HuH-7 (cell line): ENCODE results near the gene ASAP3.
A peak's percentile ranks its signal among the peaks of the same experiment; 100 is the strongest.

Source experiments
- DNase-seq: peaks from one replicate; pipeline ENCODE4 v3.0.0; 2011; ENCODE audit warnings: low spot score

ASAP3 gene

DNA sequence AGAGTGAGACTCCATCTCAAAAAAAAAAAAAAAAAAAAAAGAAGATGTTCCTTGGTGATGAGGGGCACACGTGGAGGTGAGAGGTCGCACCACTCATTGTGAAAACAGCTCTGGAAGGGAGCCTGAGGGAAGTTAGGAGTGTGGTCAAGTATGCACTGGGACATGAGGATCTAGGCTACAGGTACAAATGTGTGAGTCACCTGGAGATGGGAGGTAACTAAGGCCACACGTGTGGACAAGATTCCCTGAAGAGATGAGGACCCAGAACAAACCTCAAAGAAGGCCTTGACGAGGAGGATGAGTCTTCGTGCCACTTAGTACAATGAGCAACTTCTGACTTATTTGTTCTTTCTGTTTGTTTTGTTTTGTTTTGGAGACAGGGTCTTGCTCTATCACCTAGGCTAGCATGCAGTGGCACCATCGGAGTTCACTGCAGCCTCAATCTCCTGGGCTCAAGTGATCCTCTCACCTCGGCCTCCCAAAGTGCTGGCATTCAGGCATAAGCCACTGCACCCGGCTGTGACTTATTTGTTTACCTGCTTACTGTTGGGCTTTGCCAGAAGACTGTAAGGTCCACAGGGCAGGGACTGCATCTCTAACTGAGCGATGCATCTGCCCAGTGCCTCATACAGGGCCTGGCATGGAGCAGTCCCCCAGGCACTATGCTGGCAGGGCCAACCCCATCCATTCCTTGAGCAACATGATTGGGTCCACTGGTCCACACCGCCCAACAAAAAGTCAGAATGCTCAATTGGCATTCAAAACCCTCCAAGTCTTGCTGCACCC is 6.4 kb downstream of the ASAP3 start:
- DNase-seq = no peak

DNA sequence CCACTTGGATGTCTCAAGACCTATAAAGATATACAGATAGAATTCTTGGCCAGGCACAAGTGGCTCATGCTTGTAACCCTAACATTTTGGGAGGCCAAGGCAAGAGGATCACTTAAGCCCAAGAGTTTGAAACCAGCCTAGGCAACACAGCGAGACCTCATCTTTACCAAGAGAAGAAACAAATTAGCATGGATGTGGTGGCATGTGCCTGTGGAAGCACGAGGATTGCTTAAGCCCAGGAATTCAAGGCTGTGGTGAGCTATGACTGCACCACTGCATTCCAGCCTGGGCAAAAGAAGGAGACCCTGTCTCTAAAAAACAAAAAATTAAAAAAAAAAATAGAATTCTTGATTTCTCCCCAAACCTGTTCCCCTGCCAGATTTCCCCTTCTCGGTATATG is 8.3 kb downstream of the ASAP3 start:
- no peak for DNase-seq

DNA sequence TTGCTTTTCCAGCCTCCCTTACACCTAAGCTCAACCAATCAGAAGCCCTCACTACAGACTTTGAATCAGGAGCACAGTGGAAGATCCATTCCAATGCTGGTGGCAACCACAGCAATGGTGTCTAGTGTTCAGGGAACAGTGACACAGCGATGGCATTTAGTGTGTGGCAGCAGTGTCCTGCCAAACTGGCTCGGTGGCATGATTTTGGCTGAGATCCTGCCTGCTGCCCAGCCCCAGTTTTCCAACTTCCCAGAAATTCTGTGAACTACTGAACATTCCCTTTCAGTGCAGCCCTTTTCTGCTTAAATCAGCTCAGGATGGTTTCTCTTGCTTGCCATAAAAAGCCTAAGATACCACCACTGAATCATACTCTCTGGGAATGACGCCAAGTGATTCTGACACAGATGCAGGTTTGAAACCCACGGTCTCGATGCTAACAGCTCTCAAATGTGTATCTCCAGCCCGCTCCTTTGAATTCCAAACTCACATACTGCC is 8.8 kb downstream of the ASAP3 start:
- DNase-seq = no peak

DNA sequence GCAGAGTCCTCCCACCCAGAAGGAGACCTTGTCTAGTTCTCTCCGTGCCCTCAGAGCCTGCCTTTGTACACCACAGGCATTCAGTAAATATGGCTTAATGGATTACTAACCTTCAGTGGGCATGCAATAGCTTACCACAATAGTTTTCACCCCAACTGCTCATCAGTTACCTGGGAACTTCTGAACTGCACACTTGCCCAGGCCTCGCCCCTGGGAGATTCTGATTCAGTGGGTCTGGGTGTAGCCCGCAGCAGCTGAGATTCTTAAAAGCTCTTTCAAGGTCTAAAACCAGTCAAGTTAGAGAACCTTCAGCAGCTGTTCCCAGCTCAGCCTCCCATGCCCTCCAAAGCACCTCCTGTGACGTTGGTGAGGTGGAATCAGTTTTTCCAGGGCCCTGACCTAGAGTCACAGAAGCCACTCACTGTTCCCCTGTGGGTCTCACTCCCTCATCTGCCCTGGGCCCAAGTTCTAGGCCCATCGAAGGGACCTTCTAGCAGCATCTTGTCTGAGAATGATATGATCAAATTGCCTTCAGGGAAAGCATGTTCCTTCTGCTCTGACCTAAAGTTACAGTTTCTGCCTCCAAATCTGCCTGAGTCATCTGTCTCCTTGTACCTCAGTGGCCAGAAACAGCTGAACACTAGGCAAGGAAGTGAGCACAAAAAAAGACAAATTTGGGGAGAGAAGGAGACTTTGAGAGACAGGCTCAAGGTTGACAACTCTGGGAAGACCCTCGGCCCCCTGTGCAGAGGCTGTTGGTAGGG is 10.8 kb downstream of the ASAP3 start:
- DNase-seq = no peak

DNA sequence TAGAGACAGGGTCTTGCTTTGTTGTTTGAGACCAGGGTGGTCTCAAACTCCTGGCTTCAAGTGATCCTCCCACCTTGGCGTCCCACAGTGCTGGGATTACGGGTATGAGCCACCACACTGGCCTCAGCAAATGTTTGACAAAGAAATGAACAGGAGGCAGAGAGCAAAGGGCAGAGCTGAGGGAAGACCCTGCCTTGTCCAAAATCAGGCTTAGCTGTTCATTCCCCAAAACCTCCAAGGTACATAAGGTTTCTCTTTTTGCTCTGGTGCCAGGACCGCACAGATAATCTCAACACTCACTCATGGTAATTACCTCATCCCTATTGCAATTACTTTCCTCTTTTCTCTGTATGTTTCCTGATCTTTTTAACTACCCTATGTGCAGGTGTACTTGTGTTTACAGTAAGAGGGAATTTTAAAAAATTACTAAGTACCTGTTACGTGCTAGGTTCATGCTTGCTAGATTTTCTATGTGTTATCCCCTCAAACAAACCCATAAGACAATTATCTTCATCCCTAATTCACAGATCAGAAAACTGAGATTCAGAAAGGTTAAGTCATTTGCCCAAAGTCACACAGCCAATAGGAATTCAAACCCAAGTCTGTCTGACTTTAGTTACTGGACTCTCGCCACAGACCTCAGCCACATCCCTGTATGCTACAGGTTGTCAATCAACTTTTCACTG is 11.5 kb downstream of the ASAP3 start:
- DNase-seq = no peak

DNA sequence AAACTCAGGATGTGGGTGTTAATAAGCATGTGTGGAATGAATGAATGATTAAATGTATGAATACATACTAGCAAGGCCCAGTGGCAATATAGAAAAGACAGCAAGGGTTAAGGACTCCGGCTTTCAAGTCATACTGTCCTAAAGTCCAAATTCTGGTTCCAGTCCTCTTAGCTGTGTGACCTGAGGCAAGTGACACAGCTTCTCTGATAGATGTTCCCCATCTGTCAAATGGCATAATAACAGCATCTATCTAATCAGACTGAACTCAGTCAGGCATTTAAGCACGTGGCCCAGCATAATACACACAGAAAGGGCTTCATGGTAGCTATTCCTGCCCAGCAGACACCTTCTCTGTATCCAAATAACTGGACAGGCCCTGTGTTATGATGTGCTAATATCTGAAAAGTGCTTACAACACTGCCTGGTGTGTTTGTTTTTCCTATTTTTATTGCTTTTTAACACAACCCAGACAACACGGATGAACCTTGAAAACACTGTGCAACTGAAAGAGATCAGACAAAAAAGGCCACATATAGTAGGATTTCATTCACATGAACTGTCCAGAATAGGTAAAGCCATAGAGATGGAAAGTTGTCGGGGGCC is 12.4 kb downstream of the ASAP3 start:
- no peak for DNase-seq

DNA sequence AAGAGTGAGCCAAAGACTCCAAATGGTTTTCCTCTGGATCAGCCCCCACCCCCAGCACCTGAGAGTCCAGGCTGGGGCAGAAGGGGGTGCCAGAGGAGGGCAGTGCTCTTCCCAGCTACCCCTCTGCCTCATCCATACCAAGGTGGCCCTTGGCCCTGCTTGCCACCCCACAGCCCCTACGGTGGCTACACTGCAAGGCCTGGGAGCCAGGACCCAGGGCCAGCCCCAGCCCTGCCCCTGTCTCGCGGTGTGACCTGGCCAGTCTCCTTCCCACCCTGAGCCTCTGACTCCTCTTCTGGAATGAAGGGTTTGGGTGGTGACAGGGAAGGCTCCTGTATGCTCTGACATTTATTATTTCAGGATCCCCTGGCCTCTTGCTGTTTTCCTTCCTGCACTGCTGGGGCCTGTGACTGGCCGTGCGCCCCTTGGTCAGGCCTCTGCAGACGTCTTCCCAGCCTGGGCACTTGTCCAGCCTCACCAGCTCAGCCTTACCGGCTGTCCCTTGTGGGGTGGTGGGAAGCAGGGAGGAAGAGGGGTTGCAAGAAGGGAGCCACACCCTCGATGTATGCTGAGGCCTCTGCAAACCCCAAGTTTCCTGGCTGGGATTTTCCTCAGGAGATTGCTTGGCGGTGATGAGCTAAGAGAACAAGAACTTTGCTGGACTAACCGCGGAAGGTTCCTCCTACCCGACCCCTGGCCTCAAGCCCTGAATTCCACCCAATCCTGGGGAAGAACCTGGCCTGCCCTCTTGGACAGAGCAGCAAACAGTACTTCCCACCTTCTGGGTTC is 13.5 kb downstream of the ASAP3 start:
- DNase-seq = no peak

DNA sequence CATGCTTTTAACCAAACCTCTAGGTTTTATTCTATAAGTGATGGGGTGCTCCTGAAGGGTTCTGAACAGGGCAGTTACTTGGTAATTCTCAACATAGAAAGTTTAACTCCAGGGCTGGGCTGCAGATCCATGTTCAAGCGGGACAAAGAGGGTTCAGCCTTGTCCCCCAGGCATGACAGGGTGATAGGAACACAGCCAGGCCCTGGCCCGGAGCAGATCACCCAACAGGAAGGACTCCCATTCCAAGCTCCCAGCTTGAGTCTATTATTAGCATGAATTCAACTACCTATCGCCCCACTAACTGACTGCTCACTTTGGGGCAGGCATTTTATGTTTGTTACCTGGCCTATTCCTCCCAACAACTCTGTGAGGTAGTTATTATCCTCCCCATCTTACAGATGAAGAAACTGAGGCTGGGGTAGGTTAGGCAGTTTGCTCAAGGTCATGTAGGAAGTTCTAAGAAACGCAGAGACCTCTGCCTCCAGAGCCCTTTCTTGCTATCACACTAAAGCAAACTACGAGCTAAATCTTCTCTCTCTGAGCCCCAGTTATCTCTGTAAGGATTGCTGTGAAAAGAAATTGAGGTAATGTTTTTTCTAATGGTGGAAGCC is 14.5 kb downstream of the ASAP3 start:
- DNase-seq = no peak

DNA sequence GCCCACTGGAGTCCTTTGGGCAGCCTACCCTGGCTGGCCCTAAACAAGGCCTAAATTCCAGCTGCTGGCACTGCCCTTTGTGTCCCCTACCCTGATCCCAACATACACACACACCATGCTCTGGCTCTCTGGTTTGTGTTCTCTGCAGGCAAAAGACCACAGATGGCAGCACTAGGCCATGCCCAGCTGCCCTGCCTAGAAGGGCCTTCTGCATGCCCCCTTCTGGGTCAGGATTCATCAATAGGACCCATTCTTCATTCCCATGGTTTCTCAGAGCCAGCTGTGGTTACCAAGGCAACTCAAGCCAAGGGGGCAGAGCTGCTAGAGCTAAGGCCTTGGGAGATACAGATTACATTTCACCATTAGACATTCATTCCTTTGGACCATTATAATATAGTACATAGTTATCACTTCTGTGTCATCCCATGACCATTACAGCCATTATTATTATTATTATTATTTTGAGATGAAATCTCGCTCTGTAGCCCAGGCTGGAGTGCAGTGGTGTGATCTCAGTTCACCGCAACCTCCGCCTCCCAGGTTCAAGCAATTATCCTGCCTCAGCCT is 17.5 kb downstream of the ASAP3 start:
- DNase-seq = no peak

DNA sequence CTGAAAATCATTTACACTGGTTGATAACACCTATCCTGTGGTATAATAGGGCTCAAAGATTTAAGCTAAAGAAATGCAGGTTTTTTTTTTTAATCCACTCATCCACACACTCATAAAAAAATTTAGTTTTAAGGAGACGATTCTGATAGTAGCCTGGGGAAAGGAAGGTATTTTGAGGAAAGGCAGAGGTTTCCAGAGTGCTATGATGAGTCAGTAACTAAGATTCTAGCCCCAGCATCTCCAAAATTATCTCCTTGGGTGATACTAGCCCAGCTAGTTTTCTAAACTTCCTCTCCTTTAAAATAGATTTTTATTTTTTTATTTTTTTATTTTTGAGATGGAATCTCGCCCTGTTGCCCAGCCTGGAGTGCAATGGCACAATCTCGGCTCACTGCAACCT is 20.7 kb downstream of the ASAP3 start:
- no peak for DNase-seq

DNA sequence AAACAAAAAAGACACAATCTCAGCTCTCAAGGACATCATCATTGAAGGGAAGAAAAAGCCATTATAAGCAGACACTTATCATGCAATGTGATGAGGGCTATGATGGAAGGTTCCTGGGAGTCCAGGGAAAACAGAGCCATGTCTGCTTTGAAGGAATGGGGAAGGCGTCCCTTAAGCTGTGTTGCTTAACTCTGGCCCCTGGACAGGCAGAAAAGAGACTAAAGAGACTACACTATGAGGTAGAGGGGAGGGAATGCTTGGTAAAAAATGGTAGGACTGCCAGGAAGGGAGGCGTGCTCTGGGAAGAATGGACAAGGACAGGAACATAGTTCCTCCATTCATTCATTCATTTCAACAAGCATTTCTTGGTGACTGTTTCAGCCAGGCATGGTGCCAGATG is 21.2 kb downstream of the ASAP3 start:
- no peak for DNase-seq

DNA sequence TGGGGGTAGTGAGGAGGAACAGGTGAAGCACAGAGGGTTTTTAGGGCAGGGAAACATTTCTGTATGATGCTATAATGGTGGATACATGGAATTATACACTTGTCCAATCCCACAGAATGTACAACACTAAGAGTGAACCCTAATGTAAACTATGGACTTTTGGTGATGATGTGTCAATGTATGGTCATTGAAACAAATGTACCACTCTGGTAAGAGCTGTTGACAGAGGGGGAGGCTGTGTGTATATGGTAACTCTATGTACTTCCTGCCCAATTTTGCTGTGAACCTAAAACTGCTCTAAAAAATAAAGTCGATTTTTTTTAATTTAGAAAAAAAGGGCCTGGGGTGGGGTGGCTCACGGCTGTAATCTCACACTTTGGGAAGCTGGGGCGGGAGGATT is 22.9 kb downstream of the ASAP3 start:
- no peak for DNase-seq

DNA sequence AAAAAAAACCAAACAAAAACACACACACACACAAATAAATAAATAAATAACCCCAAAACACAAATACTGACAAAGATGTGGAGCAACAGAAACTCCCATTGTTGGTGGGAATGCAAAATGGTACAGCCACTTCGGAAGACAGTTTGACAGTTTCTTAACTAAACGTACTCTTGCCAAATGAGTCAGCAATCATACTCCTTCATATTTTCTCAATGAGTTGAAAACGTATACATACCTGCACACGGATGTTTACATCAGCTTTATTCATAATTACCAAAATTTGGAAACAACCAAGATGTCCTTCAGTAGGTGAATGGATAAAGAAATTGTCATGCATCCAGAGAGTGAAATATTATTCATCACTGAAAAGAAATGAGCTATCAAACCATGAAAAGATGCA is 23.5 kb downstream of the ASAP3 start:
- no peak for DNase-seq

DNA sequence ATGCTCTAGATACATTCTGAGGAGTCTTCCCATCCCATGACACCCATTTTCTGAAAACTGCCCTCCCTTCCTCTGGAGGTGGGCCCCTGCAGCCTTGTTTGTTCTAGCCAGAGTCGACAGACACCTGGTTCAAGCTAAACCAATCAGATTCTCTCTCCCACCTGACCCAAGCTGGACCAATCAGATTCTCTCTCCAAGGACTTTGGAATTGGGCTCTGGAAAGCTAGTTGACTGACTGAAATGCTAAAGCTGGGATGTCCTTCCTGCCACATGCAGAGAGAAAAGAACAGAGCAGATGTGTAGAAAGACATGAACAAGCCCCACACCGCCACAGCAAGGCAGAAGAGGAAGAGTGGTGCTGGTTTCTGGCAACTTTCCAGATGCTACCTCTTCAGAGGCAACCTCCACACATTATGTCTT is 24.6 kb downstream of the ASAP3 start:
- peak; percentile 67 for DNase-seq

DNA sequence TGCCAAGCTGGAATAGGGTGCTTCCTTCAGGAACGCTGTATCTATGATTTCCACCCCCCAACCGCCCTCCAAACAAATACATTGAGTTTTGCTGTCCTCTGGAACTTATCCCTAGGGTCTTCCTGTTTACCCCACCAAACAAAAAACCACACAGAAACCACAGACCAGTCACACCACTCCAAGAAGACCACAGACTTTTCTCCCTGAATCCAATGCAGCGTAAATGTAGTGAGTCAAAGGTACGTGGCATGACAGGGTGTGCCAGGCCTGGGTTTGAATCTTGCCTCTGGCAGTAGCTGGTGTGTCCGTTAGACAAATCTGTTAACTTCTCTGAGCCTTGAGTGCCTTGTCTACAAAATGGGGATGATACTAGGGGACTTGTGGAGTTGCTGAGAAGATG is 27.8 kb downstream of the ASAP3 start:
- DNase-seq = no peak

DNA sequence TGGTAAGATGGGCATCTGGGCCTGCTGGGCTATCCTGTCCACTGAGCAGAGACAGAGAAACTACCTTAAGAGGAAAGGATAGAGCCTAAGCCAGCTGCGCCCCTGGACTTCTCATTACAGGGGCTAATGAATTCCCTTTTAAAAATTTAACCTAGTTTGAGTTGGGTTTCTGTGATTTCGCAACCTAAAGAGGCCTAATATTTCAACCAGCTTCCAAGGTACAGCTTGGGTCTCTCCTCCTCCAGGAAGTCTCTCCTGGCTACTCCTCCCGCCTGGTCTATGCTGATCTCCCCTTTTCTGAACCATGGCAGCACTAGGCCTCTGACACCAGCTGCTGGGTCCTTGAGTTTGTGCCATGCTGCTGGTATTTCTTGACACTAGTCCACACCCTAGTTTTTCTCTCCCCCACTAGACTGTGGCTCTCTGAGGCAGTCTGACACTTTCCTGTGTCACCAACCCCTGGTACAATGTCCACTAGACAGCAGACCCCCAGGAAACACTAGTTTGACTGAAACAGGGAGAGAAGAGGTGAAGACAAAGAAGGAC is 30.5 kb downstream of the ASAP3 start:
- DNase-seq = no peak

DNA sequence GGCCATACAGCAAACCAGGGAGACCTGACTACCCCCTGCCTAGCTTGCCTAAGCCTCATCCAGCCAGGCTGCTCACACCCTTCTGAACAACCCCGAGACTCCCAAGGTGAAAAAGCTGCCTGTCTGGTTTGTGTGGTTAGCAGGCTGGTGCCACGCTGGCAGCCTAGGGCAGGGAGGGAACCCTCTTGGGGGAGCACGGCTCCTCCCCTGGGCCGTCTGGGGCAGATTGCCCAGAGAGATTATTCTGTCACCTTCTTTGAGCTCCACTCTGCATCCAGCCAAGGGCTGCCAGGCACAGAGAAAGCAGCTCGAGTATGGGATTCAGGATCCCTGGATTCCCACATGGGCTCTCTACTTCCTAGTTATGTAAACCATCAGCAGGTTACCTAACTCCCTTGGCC is 32.0 kb downstream of the ASAP3 start:
- no peak for DNase-seq

DNA sequence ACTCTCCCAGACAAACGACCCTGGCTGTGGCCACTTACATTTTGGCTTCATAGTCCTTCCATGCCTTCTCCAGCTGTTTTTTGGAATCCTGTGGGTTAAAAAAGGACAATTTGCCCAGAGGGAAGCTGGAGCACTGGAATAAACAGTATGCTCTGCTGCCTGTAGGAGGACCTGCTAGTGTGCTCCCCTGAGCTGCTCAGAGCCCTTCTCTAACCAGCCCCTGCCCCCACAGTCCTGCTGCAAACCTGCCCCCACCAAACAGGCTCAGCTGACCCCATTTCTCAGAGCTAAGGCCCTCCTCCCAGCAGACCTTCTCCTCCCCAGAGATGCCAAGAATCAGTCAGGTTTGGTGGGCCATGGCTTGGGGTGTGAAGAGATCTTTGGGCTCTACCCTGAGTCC is 32.5 kb downstream of the ASAP3 start:
- no peak for DNase-seq

DNA sequence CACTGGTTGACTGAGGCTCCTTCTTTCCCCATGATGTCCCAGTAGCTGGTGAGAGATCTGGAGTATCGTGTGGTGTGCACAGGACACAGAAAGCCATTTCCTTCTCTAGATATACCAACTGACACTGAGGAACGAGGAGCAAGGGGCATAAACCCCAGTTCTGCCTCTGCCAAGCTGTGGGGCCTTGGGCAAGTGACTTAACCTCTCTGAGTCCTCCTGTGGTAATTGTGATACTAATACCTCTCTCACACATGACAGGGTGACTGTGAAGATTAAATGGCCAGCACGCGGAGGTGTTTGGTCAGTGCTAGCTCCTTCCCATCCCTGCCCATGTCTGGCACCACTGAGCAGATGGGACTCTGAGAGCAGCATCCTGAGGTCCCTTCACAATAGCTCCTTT is 33.1 kb downstream of the ASAP3 start:
- no peak for DNase-seq

DNA sequence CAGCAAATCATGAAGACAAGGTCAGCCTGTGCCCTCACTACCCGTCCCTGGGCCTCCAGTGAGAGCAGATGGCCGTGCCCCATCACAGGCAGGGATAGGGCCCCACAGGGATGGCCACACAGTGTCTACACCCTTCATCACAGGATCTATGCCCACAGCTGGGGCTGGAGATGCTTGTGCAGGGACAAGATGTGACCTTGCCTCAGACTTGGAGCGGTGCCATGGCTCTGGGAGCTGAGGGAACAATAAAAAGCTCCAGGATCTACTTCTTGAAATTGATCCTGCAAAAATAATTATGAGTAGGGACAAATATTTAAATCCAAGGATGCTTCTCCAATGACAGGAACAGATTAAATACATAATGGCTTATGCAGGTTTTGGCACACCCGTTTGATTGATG is 34.0 kb downstream of the ASAP3 start:
- DNase-seq = no peak

DNA sequence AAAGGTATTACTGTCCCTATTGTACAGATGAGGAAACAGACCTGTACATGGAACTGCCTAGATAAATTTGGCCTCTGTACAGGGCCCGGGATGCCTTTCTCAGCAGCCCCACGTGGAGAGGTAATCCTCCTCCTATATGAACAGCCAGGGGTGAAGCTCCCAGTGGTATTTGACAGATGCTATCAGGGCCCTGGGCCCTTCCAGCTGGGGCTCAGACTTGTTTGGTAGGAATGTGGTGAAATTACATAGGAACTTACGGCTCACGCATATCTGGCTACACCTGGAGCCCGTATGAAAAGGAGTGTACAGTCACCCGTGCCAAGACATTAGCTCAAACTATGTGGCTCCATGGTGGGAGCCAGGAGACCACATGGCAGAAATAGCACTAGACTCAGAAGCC is 34.7 kb downstream of the ASAP3 start:
- DNase-seq = no peak
